H9 (cell line): Measurements from ENCODE around the gene PLA2G4D. TPM values are rescaled to one million over a fixed set of nuclear protein-coding genes. Genes with fewer than 3 reads are reported as not detected.
A peak's percentile ranks its signal among the peaks of the same experiment; 100 is the strongest.

ENCODE experiments used
- DNase-seq: peaks from one replicate; pipeline ENCODE4 v3.0.0-alpha.2; 2017
- H2AFZ ChIP-seq: one replicate; pipeline ENCODE4 v1.6.1; 2013; ENCODE audit warnings: mild to moderate bottlenecking, low read length, control low read depth, moderate library complexity
- H2AK5ac ChIP-seq: 2 replicates; pipeline ENCODE4 v1.6.1; 2013; ENCODE audit warnings: low read length, control low read depth, mixed read lengths; ENCODE audit not compliant: insufficient read length
- H2BK120ac ChIP-seq: one replicate; pipeline ENCODE4 v1.6.1; 2013; ENCODE audit warnings: low read depth, mild to moderate bottlenecking, low read length, control low read depth, inconsistent platforms; ENCODE audit not compliant: poor library complexity, severe bottlenecking
- H2BK12ac ChIP-seq: 2 replicates; pipeline ENCODE4 v1.6.1; 2013; ENCODE audit warnings: low read length, control low read depth, mixed read lengths, low read depth; ENCODE audit not compliant: insufficient read length
- H2BK15ac ChIP-seq: 2 replicates; pipeline ENCODE4 v1.6.1; 2013; ENCODE audit warnings: low read depth, low read length, control low read depth
- H2BK20ac ChIP-seq: one replicate; pipeline ENCODE4 v1.6.1; 2013; ENCODE audit warnings: low read depth, mild to moderate bottlenecking, low read length, control low read depth, inconsistent platforms; ENCODE audit not compliant: poor library complexity, severe bottlenecking
- H2BK5ac ChIP-seq: 2 replicates; pipeline ENCODE4 v1.6.1; 2013; ENCODE audit warnings: low read length, control low read depth, mixed read lengths; ENCODE audit not compliant: insufficient read length
- H3K14ac ChIP-seq: 2 replicates; pipeline ENCODE4 v1.6.1; 2013; ENCODE audit warnings: low read length, control low read depth; ENCODE audit not compliant: insufficient read depth
- H3K18ac ChIP-seq: 2 replicates; pipeline ENCODE4 v1.6.1; 2013; ENCODE audit warnings: low read depth, mild to moderate bottlenecking, mixed read lengths, low read length, control low read depth; ENCODE audit not compliant: insufficient read length
- H3K23ac ChIP-seq: 2 replicates; pipeline ENCODE4 v1.6.1; 2013; ENCODE audit warnings: low read length, control low read depth, mixed read lengths, low read depth; ENCODE audit not compliant: insufficient read length
- H3K23me2 ChIP-seq: 2 replicates; pipeline ENCODE4 v1.6.1; 2013; ENCODE audit warnings: low read depth, mild to moderate bottlenecking, mixed read lengths, low read length, control low read depth; ENCODE audit not compliant: insufficient read length, poor library complexity, severe bottlenecking
- H3K27ac ChIP-seq: 2 replicates; pipeline ENCODE4 v1.5.1; 2013; ENCODE audit warnings: low read length, control low read depth, mixed read lengths, low read depth; ENCODE audit not compliant: insufficient read length
- H3K27me3 ChIP-seq: 2 replicates; pipeline ENCODE4 v1.6.1; 2013; ENCODE audit warnings: low read length, control low read depth, inconsistent platforms; ENCODE audit not compliant: insufficient read depth
- H3K4ac ChIP-seq: 2 replicates; pipeline ENCODE4 v1.6.1; 2013; ENCODE audit warnings: low read depth, mild to moderate bottlenecking, control low read depth, inconsistent platforms, low read length, moderate library complexity
- H3K4me1 ChIP-seq: 2 replicates; pipeline ENCODE4 v1.6.1; 2013; ENCODE audit warnings: low read length, control low read depth, inconsistent platforms; ENCODE audit not compliant: insufficient read depth
- H3K4me2 ChIP-seq: 2 replicates; pipeline ENCODE4 v1.6.1; 2013; ENCODE audit warnings: low read length, control low read depth, mixed read lengths; ENCODE audit not compliant: insufficient read length, insufficient read depth
- H3K56ac ChIP-seq: 2 replicates; pipeline ENCODE4 v1.6.1; 2013; ENCODE audit warnings: low read depth, mild to moderate bottlenecking, mixed read lengths, low read length, control low read depth; ENCODE audit not compliant: insufficient read length
- H3K79me1 ChIP-seq: 2 replicates; pipeline ENCODE4 v1.6.1; 2013; ENCODE audit warnings: low read depth, mild to moderate bottlenecking, moderate library complexity, low read length, control low read depth, inconsistent platforms; ENCODE audit not compliant: insufficient read depth, poor library complexity, severe bottlenecking
- H3K79me2 ChIP-seq: 2 replicates; pipeline ENCODE4 v1.6.1; 2013; ENCODE audit warnings: low read length, control low read depth, inconsistent platforms; ENCODE audit not compliant: insufficient read depth
- H3K9ac ChIP-seq: 2 replicates; pipeline ENCODE4 v1.6.1; 2013; ENCODE audit warnings: low read length, control low read depth, mixed read lengths; ENCODE audit not compliant: insufficient read length; ENCODE audit errors: extremely low read depth
- H3K9me3 ChIP-seq: one replicate; pipeline ENCODE4 v1.6.1; 2013; ENCODE audit warnings: low read depth, low read length, inconsistent platforms; ENCODE audit not compliant: control insufficient read depth
- H3T11ph ChIP-seq: one replicate; pipeline ENCODE4 v1.6.1; 2013; ENCODE audit warnings: mild to moderate bottlenecking, low read length, control low read depth, inconsistent platforms
- H4K20me1 ChIP-seq: one replicate; pipeline ENCODE4 v1.6.1; 2013; ENCODE audit not compliant: control insufficient read depth, insufficient read length, insufficient read depth
- H4K5ac ChIP-seq: 2 replicates; pipeline ENCODE4 v1.6.1; 2013; ENCODE audit warnings: low read depth, mild to moderate bottlenecking, mixed read lengths, low read length, control low read depth; ENCODE audit not compliant: insufficient read length
- H4K8ac ChIP-seq: replicated peaks from 2 replicates; pipeline ENCODE4 v1.6.1; 2013; ENCODE audit warnings: low read length, control low read depth, mixed read lengths, low read depth; ENCODE audit not compliant: insufficient read length
- H4K91ac ChIP-seq: 2 replicates; pipeline ENCODE4 v1.6.1; 2013; ENCODE audit warnings: low read depth, mild to moderate bottlenecking, moderate library complexity, mixed read lengths, low read length, control low read depth; ENCODE audit not compliant: insufficient read length
- H3K27ac Mint-ChIP-seq, 3 experiments: 2 replicates in 2 of 3; 3 replicates in 1 of 3; pipeline ENCODE4 v1.8.0; 2020 to 2021; ENCODE audit warnings: mixed read lengths in 3 of 3, mild to moderate bottlenecking in 1 of 3, moderate library complexity in 1 of 3
- H3K27me3 Mint-ChIP-seq: 2 replicates; pipeline ENCODE4 v1.8.0; 2021; ENCODE audit warnings: low read depth, mild to moderate bottlenecking, moderate library complexity, mixed read lengths
- H3K36me3 Mint-ChIP-seq, 3 experiments: 2 replicates in 2 of 3; 3 replicates in 1 of 3; pipeline ENCODE4 v1.8.0; 2020 to 2021; ENCODE audit warnings: low read depth in 3 of 3, mixed read lengths in 3 of 3; ENCODE audit not compliant: insufficient read depth in 1 of 3
- H3K4me1 Mint-ChIP-seq, 2 experiments: 2 replicates each; pipeline ENCODE4 v1.8.0; 2020; ENCODE audit warnings: mixed read lengths in 2 of 2
- H3K4me3 Mint-ChIP-seq, 2 experiments: 2 replicates in 1 of 2; 3 replicates in 1 of 2; pipeline ENCODE4 v1.8.0; 2020 to 2021; ENCODE audit warnings: mild to moderate bottlenecking in 2 of 2, mixed read lengths in 2 of 2, moderate library complexity in 1 of 2
- H3K9me3 Mint-ChIP-seq, 2 experiments: 2 replicates in 1 of 2; 3 replicates in 1 of 2; pipeline ENCODE4 v1.8.0; 2020; ENCODE audit warnings: mild to moderate bottlenecking in 2 of 2, mixed read lengths in 2 of 2, moderate library complexity in 1 of 2
- CTCF ChIP-seq: fragments of 200-600 bp; sonication (generic); conservative IDR thresholded peaks from 3 replicates; pipeline ENCODE4 v1.8.0; 2021; ENCODE audit warnings: antibody characterized with exemption, mild to moderate bottlenecking
- WGBS: extraction: QIAGEN DNeasy Blood & Tissue Kit; methylation state at CpG from one replicate; pipeline ENCODE4 v1.1.7; 2013; ENCODE audit warnings: missing lambda C conversion rate, low lambda C conversion rate, mixed read lengths; ENCODE audit not compliant: insufficient read length; ENCODE audit errors: extremely low coverage; 5-methylcytosine and 5-hydroxymethylcytosine counted together
- total RNA-seq: library from RNA; stranded (reverse); gene quantifications from 2 replicates; pipeline ENCODE4 v1.2.1, GENCODE V29; 2021

The PLA2G4D gene
- total RNA-seq, 1 experiment from 2014 or later = 0.33 TPM

DNA sequence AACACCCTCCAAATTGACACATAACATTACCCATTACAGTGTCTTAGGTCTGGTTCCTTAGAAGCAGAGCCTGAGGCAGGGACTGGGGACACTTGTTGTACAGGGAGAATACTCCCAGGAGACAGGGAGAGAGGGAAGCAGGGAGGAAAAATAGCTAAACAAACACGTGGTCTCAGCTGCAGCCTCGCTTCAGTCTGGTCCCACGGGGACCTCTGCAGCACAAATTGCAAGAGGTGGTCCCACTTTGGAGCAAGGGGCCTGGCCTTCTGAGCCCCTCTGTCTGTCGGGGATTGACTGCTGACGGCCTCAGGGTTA is 25.0 kb upstream of the PLA2G4D start:
- no peaks in the 10 kb centered on the region for H3K79me1 ChIP-seq
- Mint-ChIP-seq H3K9me3 (peaks cover 9 to 10% of the 10 kb centered on the region in 2 experiments), H3K4me3 (no peak overlapping the region), H3K36me3 (peaks cover 0 to 5% (median 0%) of the 10 kb centered on the region in 3 experiments; a peak in 3 of 7 replicates), H3K27me3 (no peaks in the 10 kb centered on the region; the same call in none of the 2 replicates), H3K4me1 (peaks cover 12 to 13% of the 10 kb centered on the region in 2 experiments), H3K27ac (no peak overlapping the region)
- no peaks in the 10 kb centered on the region for H3K27me3 ChIP-seq
- no peak overlapping the region for H3K9ac ChIP-seq
- H3K23me2 ChIP-seq = no peaks in the 10 kb centered on the region
- WGBS = no CpG with 5 or more reads among the region's 5 CpGs
- H2BK15ac ChIP-seq = no peak overlapping the region
- no peak overlapping the region for H3K27ac ChIP-seq
- H2AK5ac ChIP-seq = no peak overlapping the region
- H2BK120ac ChIP-seq = no peak overlapping the region
- no peak overlapping the region for H2BK5ac ChIP-seq
- no peak overlapping the region for H2BK12ac ChIP-seq
- H3K4ac ChIP-seq = no peak overlapping the region
- H2AFZ ChIP-seq = peak overlapping the region; percentile 77
- H3K79me2 ChIP-seq = no peaks in the 10 kb centered on the region
- no peaks in the 10 kb centered on the region for H3K4me1 ChIP-seq
- DNase-seq = no peak
- H3K4me2 ChIP-seq = peak overlapping the region; percentile 18
- no peak overlapping the region for H3K56ac ChIP-seq
- H4K91ac ChIP-seq = no peak overlapping the region
- no peak overlapping the region for H3T11ph ChIP-seq
- H3K9me3 ChIP-seq = no peaks in the 10 kb centered on the region
- H2BK20ac ChIP-seq = no peak overlapping the region
- H3K23ac ChIP-seq = no peak overlapping the region
- no peak overlapping the region for H3K18ac ChIP-seq
- H4K5ac ChIP-seq = no peak overlapping the region
- no peak overlapping the region for H3K14ac ChIP-seq
- no peak for TF ChIP-seq CTCF
- H4K20me1 ChIP-seq = no peaks in the 10 kb centered on the region
- H4K8ac ChIP-seq = no peak overlapping the region
